OCI-M1 (cell line): ENCODE measurements around the gene MTMR11.
"Not testable (repeated sequence)": the region's sequence is repeated elsewhere in the genome, so short reads cannot be mapped to it uniquely, and the experiment has no call there.

Experiments used
- DNase-seq: peaks from one replicate; lab custom pipeline; 2025; lab: John Stamatoyannopoulos, UW

The MTMR11 gene, protein sequence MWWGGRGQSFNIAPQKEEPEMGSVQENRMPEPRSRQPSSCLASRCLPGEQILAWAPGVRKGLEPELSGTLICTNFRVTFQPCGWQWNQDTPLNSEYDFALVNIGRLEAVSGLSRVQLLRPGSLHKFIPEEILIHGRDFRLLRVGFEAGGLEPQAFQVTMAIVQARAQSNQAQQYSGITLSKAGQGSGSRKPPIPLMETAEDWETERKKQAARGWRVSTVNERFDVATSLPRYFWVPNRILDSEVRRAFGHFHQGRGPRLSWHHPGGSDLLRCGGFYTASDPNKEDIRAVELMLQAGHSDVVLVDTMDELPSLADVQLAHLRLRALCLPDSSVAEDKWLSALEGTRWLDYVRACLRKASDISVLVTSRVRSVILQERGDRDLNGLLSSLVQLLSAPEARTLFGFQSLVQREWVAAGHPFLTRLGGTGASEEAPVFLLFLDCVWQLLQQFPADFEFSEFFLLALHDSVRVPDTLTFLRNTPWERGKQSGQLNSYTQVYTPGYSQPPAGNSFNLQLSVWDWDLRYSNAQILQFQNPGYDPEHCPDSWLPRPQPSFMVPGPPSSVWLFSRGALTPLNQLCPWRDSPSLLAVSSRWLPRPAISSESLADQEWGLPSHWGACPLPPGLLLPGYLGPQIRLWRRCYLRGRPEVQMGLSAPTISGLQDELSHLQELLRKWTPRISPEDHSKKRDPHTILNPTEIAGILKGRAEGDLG

GRCh38 chr1:149936170-149936991, at the start of gene MTMR11:
MTMR11 (minus strand) TSS chr1:149936879; CDS start chr1:149936647, 232 bp downstream.
- DNase-seq: peak; percentile 43

GRCh38 chr1:149979972-149980540, 43.4 kb upstream of the MTMR11 start:
- no peak for DNase-seq

DNA sequence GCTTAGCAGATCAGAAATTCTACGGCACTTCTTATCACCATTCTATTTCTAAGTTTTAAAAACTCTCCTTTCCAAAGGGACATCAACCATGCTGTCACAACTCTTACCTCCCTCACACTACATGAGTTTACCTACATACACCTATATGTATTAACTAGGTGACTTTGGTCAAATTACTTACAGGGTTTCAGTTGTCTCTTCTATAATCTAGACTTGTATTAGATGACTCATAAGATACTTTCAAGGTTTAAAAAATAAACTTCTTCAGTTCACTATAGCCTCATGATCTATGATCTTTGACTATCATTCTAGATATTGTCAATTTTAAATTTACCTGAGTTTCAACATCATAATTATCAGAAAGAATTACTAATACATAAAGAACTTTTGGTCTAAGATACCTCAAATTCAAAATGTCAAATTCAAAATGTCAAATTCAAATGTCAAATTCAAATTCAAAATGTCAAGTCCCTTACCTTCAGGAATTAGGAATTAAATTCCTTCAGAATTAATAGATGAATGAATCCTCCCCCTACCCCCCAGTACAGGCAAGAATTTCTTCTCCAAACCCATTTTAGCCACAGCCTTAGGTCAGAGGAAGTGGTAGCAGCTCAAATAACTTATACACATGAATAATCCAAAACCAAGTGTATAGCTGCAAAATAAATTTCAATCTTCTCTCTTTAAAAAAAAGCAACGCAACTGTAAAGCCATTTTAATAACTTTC, 42.7 kb upstream of the MTMR11 start:
- DNase-seq: no peak

DNA sequence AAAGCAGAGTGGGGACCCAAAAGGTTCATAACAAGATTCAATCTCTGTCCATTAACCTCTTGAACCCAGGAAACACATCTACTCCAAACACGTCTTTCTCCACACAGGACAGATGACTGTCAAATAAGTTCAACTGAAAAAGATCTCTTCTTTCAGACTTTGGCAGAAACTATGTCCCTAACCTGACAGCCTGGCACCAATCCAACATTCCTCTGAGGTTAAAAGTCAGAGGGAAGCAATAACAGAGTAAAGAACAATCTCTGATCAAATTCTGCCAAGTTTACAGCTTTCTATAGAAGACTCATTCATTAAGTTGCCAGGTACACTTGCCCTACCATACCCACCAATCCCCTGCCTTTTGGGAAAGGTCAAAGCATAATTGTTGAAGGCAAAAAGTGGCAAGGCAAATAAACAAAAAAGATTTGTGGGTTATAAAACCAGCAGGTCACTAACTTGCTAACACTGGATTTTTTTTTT, 41.9 kb upstream of the MTMR11 start:
- no peak for DNase-seq

- no peak for DNase-seq
Measured at GRCh38 chr1:149977345-149977744, 40.7 kb upstream of the MTMR11 start.

GRCh38 chr1:149972547-149972946, 35.9 kb upstream of the MTMR11 start:
- DNase-seq: no peak

GRCh38 chr1:149967646-149968045, 31.0 kb upstream of the MTMR11 start:
- DNase-seq: no peak

GRCh38 chr1:149967041-149967440, 30.4 kb upstream of the MTMR11 start:
- DNase-seq: no peak

DNA sequence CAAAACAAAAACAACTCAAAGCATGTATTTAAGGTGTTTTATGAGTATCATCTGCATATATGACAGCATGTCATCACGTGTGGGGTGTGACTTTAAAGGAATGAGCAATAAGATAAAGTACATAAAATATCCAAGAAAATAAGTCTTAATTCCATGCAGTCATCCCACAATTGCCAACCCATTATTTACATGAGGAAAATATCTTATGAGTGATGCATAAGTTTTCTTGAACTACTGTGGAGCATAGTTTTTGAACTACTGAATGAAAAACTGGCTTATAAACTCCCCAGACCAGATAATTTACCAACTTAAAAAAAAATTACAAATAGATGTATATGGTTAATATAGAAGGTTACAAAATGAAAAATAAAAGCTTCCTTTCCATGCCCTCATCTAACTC, 29.7 kb upstream of the MTMR11 start:
- DNase-seq: no peak

DNA sequence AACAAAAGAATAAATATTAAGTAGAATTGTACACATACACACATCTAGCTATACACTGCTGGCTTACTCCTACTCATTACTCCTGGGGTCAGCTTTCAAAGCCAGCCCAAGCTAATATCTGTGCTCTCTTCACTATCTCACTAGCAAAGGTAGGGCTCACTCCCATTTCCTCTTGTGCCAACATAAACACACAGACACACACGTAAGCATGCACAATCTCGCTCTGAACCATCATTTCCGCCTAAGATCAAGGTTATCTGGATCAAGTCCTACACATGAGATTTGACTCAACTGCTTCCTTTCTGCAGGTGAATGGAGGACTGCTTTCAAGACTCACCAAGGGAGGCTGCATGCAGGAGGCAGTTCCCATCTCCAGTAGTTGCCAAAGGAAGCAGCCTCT, 28.8 kb upstream of the MTMR11 start:
- no peak for DNase-seq

- no peak for DNase-seq
Measured at GRCh38 chr1:149963358-149963757, 26.7 kb upstream of the MTMR11 start.

DNA sequence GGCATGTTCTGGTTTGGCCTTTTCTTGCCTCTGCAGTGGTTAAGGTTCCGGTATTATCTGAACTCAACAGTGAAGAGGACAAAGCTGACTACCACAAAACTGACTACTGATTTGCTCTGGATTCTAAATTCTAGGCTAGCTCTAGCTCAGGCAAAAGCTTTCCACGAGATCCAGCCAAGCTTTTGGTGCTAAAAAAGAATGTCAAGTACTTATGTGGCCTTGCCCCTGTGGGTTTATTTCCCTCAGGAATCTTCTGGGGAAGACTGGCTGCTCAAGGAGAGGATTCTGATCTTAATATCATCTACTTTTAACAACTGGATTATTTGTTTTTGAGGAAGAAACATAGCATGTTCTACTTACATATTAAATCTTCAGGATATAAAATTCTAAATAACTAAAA, 26.1 kb upstream of the MTMR11 start:
- no peak for DNase-seq

DNA sequence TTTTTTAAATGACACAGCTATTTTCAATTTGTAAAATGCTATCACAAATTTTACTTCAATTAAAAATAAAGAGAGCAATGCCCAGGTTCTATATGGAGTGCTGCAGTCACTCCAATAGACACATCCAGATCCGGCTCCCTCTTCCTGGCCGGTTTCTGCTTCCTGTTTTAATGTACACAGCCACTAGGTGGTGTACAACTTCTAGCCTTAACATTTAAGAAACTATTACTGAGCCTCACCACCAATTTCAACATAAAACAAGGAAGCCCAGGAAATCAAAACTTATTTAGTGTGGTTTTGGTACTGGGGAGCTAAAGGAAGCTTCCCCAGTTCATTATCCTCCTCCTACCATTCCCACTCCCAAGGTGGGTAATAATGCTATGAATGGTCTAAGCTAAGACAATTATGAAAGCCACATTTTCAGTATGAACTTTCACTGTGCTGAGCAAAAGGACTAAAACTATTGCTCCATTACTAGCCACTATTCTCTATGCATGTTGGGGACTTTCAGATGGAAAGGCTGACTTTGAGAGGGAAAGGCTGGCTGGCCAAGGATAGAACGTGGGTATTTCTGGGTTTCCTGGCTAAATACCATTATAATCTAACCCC, 25.5 kb upstream of the MTMR11 start:
- DNase-seq: peak; percentile 92

- DNase-seq: not testable (repeated sequence)
Measured at GRCh38 chr1:149957548-149957947, 20.9 kb upstream of the MTMR11 start.

DNA sequence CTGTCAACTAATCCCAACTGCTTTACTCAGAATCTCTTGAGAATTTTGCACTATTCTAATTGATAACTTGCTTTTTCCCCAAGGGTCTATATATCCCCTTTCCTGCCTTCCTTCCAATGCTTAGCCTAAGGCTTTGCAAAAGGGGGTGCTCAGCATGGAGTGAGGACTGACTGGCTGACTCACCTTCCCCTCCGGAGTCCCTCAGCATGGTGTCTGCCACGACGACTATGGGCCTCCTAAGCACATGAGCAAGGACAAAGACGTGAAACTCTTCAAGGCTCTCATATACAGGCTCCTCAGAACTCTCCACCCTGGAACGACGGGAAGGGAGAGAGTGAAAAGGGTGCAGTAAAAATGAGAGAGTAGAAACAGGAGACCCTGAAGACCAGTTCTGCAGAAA, 13.2 kb upstream of the MTMR11 start:
- no peak for DNase-seq

DNA sequence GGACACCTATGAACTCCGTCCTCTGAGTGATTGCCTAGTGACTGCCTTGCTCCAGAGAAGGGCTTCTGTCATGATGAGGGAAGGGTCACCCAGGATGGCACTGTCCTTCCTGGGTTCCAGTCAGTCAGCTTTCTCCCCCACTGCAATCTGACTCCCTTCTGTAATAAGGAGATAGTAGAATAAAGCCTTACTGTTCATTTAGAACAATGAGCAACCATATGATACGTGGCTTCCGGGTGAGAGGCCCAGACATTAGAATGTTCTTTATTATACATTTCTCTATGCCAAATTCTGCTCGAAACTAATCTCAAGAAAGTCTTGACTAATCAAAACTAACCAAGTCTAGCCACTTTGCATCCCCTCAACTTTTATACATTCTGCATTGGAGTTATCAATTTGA, 8.5 kb upstream of the MTMR11 start:
- DNase-seq: no peak

DNA sequence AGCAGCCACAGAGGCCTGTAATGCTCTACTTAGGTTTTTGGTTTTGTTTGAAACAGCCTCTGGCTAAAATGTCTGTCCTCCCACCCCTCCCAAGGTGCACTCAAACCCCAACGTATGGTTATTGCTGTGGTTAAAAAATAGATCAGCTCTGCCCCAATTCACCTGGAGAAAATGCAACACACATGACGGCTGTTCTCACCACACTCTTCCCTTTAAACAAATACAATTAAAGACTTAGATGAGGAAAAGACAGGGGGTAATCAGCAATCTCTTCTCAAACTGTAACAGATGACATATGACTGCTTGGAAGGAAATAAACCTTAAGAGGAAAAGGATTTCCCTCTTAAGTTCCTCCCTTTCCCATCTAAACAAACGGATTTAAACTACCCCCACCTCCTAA, 6.2 kb upstream of the MTMR11 start:
- DNase-seq: no peak

GRCh38 chr1:149942207-149942606, 5.5 kb upstream of the MTMR11 start:
- no peak for DNase-seq

GRCh38 chr1:149940427-149940826, 3.7 kb upstream of the MTMR11 start:
- DNase-seq: no peak

- DNase-seq: not testable (repeated sequence)
Measured at GRCh38 chr1:149938668-149939003, 2.0 kb upstream of the MTMR11 start.

DNA sequence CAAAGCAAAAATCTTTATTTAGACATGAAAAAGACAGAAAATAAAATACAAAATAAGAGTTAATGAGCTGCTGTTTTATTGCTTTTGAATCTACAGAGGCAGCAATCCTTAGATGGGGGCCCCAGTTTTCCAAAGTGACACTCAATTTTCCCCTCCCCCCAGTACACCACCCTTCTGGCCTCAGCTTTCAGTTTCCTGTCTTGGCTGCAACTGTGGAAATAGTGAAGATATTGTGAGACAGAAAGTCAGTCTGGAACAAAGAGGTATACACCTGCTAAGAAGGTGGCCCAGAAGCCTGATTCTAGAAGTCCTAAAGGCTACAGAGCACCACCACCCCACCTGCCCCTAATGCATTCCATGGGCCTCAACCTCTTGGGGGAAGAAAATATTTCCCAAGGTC, 1.1 kb upstream of the MTMR11 start:
- DNase-seq: peak; percentile 47
